H9 (cell line): ENCODE results near the gene CYP2C9. TPM values are rescaled to one million over a fixed set of nuclear protein-coding genes. Genes with fewer than 3 reads are reported as not detected.

Experiments used
- DNase-seq: peaks from one replicate; pipeline ENCODE4 v3.0.0-alpha.2; 2017
- H2AFZ ChIP-seq: one replicate; pipeline ENCODE4 v1.6.1; 2013; ENCODE audit warnings: mild to moderate bottlenecking, low read length, control low read depth, moderate library complexity
- H2AK5ac ChIP-seq: 2 replicates; pipeline ENCODE4 v1.6.1; 2013; ENCODE audit warnings: low read length, control low read depth, mixed read lengths; ENCODE audit not compliant: insufficient read length
- H2BK120ac ChIP-seq: one replicate; pipeline ENCODE4 v1.6.1; 2013; ENCODE audit warnings: low read depth, mild to moderate bottlenecking, low read length, control low read depth, inconsistent platforms; ENCODE audit not compliant: poor library complexity, severe bottlenecking
- H2BK12ac ChIP-seq: 2 replicates; pipeline ENCODE4 v1.6.1; 2013; ENCODE audit warnings: low read length, control low read depth, mixed read lengths, low read depth; ENCODE audit not compliant: insufficient read length
- H2BK15ac ChIP-seq: 2 replicates; pipeline ENCODE4 v1.6.1; 2013; ENCODE audit warnings: low read depth, low read length, control low read depth
- H2BK20ac ChIP-seq: one replicate; pipeline ENCODE4 v1.6.1; 2013; ENCODE audit warnings: low read depth, mild to moderate bottlenecking, low read length, control low read depth, inconsistent platforms; ENCODE audit not compliant: poor library complexity, severe bottlenecking
- H2BK5ac ChIP-seq: 2 replicates; pipeline ENCODE4 v1.6.1; 2013; ENCODE audit warnings: low read length, control low read depth, mixed read lengths; ENCODE audit not compliant: insufficient read length
- H3K14ac ChIP-seq: 2 replicates; pipeline ENCODE4 v1.6.1; 2013; ENCODE audit warnings: low read length, control low read depth; ENCODE audit not compliant: insufficient read depth
- H3K18ac ChIP-seq: 2 replicates; pipeline ENCODE4 v1.6.1; 2013; ENCODE audit warnings: low read depth, mild to moderate bottlenecking, mixed read lengths, low read length, control low read depth; ENCODE audit not compliant: insufficient read length
- H3K23ac ChIP-seq: 2 replicates; pipeline ENCODE4 v1.6.1; 2013; ENCODE audit warnings: low read length, control low read depth, mixed read lengths, low read depth; ENCODE audit not compliant: insufficient read length
- H3K23me2 ChIP-seq: 2 replicates; pipeline ENCODE4 v1.6.1; 2013; ENCODE audit warnings: low read depth, mild to moderate bottlenecking, mixed read lengths, low read length, control low read depth; ENCODE audit not compliant: insufficient read length, poor library complexity, severe bottlenecking
- H3K27ac ChIP-seq: 2 replicates; pipeline ENCODE4 v1.5.1; 2013; ENCODE audit warnings: low read length, control low read depth, mixed read lengths, low read depth; ENCODE audit not compliant: insufficient read length
- H3K27me3 ChIP-seq: 2 replicates; pipeline ENCODE4 v1.6.1; 2013; ENCODE audit warnings: low read length, control low read depth, inconsistent platforms; ENCODE audit not compliant: insufficient read depth
- H3K4ac ChIP-seq: 2 replicates; pipeline ENCODE4 v1.6.1; 2013; ENCODE audit warnings: low read depth, mild to moderate bottlenecking, control low read depth, inconsistent platforms, low read length, moderate library complexity
- H3K4me1 ChIP-seq: 2 replicates; pipeline ENCODE4 v1.6.1; 2013; ENCODE audit warnings: low read length, control low read depth, inconsistent platforms; ENCODE audit not compliant: insufficient read depth
- H3K4me2 ChIP-seq: 2 replicates; pipeline ENCODE4 v1.6.1; 2013; ENCODE audit warnings: low read length, control low read depth, mixed read lengths; ENCODE audit not compliant: insufficient read length, insufficient read depth
- H3K56ac ChIP-seq: 2 replicates; pipeline ENCODE4 v1.6.1; 2013; ENCODE audit warnings: low read depth, mild to moderate bottlenecking, mixed read lengths, low read length, control low read depth; ENCODE audit not compliant: insufficient read length
- H3K79me1 ChIP-seq: 2 replicates; pipeline ENCODE4 v1.6.1; 2013; ENCODE audit warnings: low read depth, mild to moderate bottlenecking, moderate library complexity, low read length, control low read depth, inconsistent platforms; ENCODE audit not compliant: insufficient read depth, poor library complexity, severe bottlenecking
- H3K79me2 ChIP-seq: 2 replicates; pipeline ENCODE4 v1.6.1; 2013; ENCODE audit warnings: low read length, control low read depth, inconsistent platforms; ENCODE audit not compliant: insufficient read depth
- H3K9ac ChIP-seq: 2 replicates; pipeline ENCODE4 v1.6.1; 2013; ENCODE audit warnings: low read length, control low read depth, mixed read lengths; ENCODE audit not compliant: insufficient read length; ENCODE audit errors: extremely low read depth
- H3K9me3 ChIP-seq: one replicate; pipeline ENCODE4 v1.6.1; 2013; ENCODE audit warnings: low read depth, low read length, inconsistent platforms; ENCODE audit not compliant: control insufficient read depth
- H3T11ph ChIP-seq: one replicate; pipeline ENCODE4 v1.6.1; 2013; ENCODE audit warnings: mild to moderate bottlenecking, low read length, control low read depth, inconsistent platforms
- H4K20me1 ChIP-seq: one replicate; pipeline ENCODE4 v1.6.1; 2013; ENCODE audit not compliant: control insufficient read depth, insufficient read length, insufficient read depth
- H4K5ac ChIP-seq: 2 replicates; pipeline ENCODE4 v1.6.1; 2013; ENCODE audit warnings: low read depth, mild to moderate bottlenecking, mixed read lengths, low read length, control low read depth; ENCODE audit not compliant: insufficient read length
- H4K8ac ChIP-seq: replicated peaks from 2 replicates; pipeline ENCODE4 v1.6.1; 2013; ENCODE audit warnings: low read length, control low read depth, mixed read lengths, low read depth; ENCODE audit not compliant: insufficient read length
- H4K91ac ChIP-seq: 2 replicates; pipeline ENCODE4 v1.6.1; 2013; ENCODE audit warnings: low read depth, mild to moderate bottlenecking, moderate library complexity, mixed read lengths, low read length, control low read depth; ENCODE audit not compliant: insufficient read length
- H3K27ac Mint-ChIP-seq, 3 experiments: 2 replicates in 2 of 3; 3 replicates in 1 of 3; pipeline ENCODE4 v1.8.0; 2020 to 2021; ENCODE audit warnings: mixed read lengths in 3 of 3, mild to moderate bottlenecking in 1 of 3, moderate library complexity in 1 of 3
- H3K27me3 Mint-ChIP-seq: 2 replicates; pipeline ENCODE4 v1.8.0; 2021; ENCODE audit warnings: low read depth, mild to moderate bottlenecking, moderate library complexity, mixed read lengths
- H3K36me3 Mint-ChIP-seq, 3 experiments: 2 replicates in 2 of 3; 3 replicates in 1 of 3; pipeline ENCODE4 v1.8.0; 2020 to 2021; ENCODE audit warnings: low read depth in 3 of 3, mixed read lengths in 3 of 3; ENCODE audit not compliant: insufficient read depth in 1 of 3
- H3K4me1 Mint-ChIP-seq, 2 experiments: 2 replicates each; pipeline ENCODE4 v1.8.0; 2020; ENCODE audit warnings: mixed read lengths in 2 of 2
- H3K4me3 Mint-ChIP-seq, 2 experiments: 2 replicates in 1 of 2; 3 replicates in 1 of 2; pipeline ENCODE4 v1.8.0; 2020 to 2021; ENCODE audit warnings: mild to moderate bottlenecking in 2 of 2, mixed read lengths in 2 of 2, moderate library complexity in 1 of 2
- H3K9me3 Mint-ChIP-seq, 2 experiments: 2 replicates in 1 of 2; 3 replicates in 1 of 2; pipeline ENCODE4 v1.8.0; 2020; ENCODE audit warnings: mild to moderate bottlenecking in 2 of 2, mixed read lengths in 2 of 2, moderate library complexity in 1 of 2
- CTCF ChIP-seq: fragments of 200-600 bp; sonication (generic); conservative IDR thresholded peaks from 3 replicates; pipeline ENCODE4 v1.8.0; 2021; ENCODE audit warnings: antibody characterized with exemption, mild to moderate bottlenecking
- total RNA-seq: library from RNA; stranded (reverse); gene quantifications from 2 replicates; pipeline ENCODE4 v1.2.1, GENCODE V29; 2021

Gene CYP2C9
- total RNA-seq, 1 experiment from 2014 or later = not detected

DNA sequence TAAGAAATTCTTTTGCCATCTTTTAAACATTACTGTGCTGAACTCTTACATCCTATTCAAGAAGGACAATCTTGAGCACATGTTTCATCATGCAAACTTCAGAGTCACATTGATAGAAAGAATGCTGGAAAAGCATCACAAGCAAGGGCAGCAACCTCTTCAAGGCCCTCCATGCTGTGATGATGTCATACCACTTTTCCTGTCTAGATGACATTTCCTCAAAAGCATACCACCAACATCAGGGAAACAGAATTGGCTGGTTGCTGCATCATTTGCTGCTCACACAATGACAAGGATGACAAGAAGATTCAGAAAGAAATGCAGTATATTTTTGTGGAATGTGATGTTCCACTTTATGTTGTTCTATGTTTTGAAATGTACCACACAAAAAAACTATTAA, 93.2 kb downstream of the CYP2C9 start:
- H2BK20ac ChIP-seq = no peak overlapping the region
- H3K79me2 ChIP-seq = no peaks in the 10 kb centered on the region
- Mint-ChIP-seq H3K27ac (no peak overlapping the region), H3K9me3 (no peaks in the 10 kb centered on the region), H3K27me3 (no peaks in the 10 kb centered on the region; the same call in 1 of the 2 replicates), H3K36me3 (no peaks in the 10 kb centered on the region), H3K4me1 (no peaks in the 10 kb centered on the region), H3K4me3 (no peak overlapping the region)
- no peak overlapping the region for H2AK5ac ChIP-seq
- H2BK15ac ChIP-seq = no peak overlapping the region
- no peak overlapping the region for H3K27ac ChIP-seq
- H3K4ac ChIP-seq = no peak overlapping the region
- no peak overlapping the region for H4K5ac ChIP-seq
- H3K4me2 ChIP-seq = no peak overlapping the region
- no peak overlapping the region for H2BK12ac ChIP-seq
- no peaks in the 10 kb centered on the region for H3K9me3 ChIP-seq
- H3K4me1 ChIP-seq = no peaks in the 10 kb centered on the region
- DNase-seq = no peak
- H3K79me1 ChIP-seq = no peaks in the 10 kb centered on the region
- H4K91ac ChIP-seq = no peak overlapping the region
- H3T11ph ChIP-seq = no peak overlapping the region
- no peak overlapping the region for H3K14ac ChIP-seq
- H3K9ac ChIP-seq = no peak overlapping the region
- no peak for TF ChIP-seq CTCF
- H2AFZ ChIP-seq = no peak overlapping the region
- H2BK5ac ChIP-seq = no peak overlapping the region
- H3K18ac ChIP-seq = no peak overlapping the region
- H3K23me2 ChIP-seq = no peaks in the 10 kb centered on the region
- no peak overlapping the region for H3K56ac ChIP-seq
- H4K20me1 ChIP-seq = no peaks in the 10 kb centered on the region
- no peak overlapping the region for H3K23ac ChIP-seq
- no peak overlapping the region for H4K8ac ChIP-seq
- H3K27me3 ChIP-seq = no peaks in the 10 kb centered on the region
- H2BK120ac ChIP-seq = no peak overlapping the region
